MM.1S (cell line): ENCODE measurements around the gene DNAJB6.

Experiments used
- EZH2 ChIP-seq: fragments of 300-600 bp; sonication (generic); optimal IDR thresholded peaks from 2 replicates; pipeline ENCODE3; 2017; ENCODE audit warnings: low read depth, mild to moderate bottlenecking, antibody characterized with exemption, low read length, mixed read lengths
- TF ChIP-seq, protein P1 (sequence below): fragments of 300-600 bp; sonication (generic); IDR thresholded peaks from 2 replicates; pipeline ENCODE4 v1.5.1; 2016; ENCODE audit warnings: antibody characterized with exemption, low read length, mixed read lengths

DNA sequence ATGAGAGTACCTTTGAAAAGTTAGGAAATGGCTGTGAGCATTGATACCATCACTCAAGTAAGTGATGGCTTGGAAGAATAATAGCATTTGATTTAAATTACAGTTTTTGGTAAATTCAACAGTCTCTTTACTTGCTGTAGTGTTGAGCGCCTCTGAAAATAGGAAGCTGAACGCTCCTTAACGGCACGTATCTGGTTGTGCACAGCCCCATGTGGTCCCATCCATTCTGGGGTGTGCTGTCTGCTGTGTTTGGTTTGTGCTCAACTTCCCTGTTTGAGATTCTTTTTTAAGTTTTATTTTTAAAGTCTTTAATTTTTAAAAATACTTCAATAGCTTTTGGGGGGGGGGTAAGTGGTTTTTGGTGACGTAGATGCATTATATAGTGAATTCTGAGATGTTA is 51.5 kb downstream of the DNAJB6 start:
- TF ChIP-seq, protein P1, sequence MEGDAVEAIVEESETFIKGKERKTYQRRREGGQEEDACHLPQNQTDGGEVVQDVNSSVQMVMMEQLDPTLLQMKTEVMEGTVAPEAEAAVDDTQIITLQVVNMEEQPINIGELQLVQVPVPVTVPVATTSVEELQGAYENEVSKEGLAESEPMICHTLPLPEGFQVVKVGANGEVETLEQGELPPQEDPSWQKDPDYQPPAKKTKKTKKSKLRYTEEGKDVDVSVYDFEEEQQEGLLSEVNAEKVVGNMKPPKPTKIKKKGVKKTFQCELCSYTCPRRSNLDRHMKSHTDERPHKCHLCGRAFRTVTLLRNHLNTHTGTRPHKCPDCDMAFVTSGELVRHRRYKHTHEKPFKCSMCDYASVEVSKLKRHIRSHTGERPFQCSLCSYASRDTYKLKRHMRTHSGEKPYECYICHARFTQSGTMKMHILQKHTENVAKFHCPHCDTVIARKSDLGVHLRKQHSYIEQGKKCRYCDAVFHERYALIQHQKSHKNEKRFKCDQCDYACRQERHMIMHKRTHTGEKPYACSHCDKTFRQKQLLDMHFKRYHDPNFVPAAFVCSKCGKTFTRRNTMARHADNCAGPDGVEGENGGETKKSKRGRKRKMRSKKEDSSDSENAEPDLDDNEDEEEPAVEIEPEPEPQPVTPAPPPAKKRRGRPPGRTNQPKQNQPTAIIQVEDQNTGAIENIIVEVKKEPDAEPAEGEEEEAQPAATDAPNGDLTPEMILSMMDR, result no peak
- no peak for TF ChIP-seq EZH2
